AG04450 (cell line): ENCODE data around the gene STX16. TPM values are rescaled to one million over a fixed set of nuclear protein-coding genes. Genes with fewer than 3 reads are reported as not detected.

ENCODE experiments used
- CTCF ChIA-PET: fragments of 300-600, 350-600 bp; formaldehyde crosslinking; extraction: SDS; loops from one replicate; lab custom pipeline; 2022; ENCODE audit warnings: antibody characterized with exemption, inconsistent platforms; lab: Charles Lee
- POLR2A ChIA-PET: fragments of 350-600 bp; formaldehyde crosslinking; extraction: SDS; loops from one replicate; lab custom pipeline; 2021; ENCODE audit warnings: antibody characterized with exemption, inconsistent platforms; lab: Yijun Ruan, JAX
- DNase-seq: peaks from one replicate; pipeline ENCODE4 v3.0.0-alpha.2; 2011; ENCODE audit warnings: low read depth, low spot score
- H3K27ac ChIP-seq: one replicate; pipeline ENCODE4 v1.5.1; 2012; ENCODE audit warnings: low read depth, low read length, control low read depth
- H3K27me3 ChIP-seq: one replicate; pipeline ENCODE4 v1.6.0; 2012; ENCODE audit warnings: low read length; ENCODE audit not compliant: control insufficient read depth, insufficient read depth
- H3K4me3 ChIP-seq: 2 replicates; pipeline ENCODE4 v1.5.1; 2011; ENCODE audit warnings: mild to moderate bottlenecking, low read depth, low read length, control low read depth
- H3K9me3 ChIP-seq: 2 replicates; pipeline ENCODE4 v1.5.1; 2012; ENCODE audit warnings: low read length; ENCODE audit not compliant: control insufficient read depth, insufficient read depth
- polyA plus RNA-seq: library from polyadenylated mRNA; depleted of rRNA; stranded (reverse); fragments of >200 nt; gene quantifications from 2 replicates; pipeline ENCODE4 v1.2.3, GENCODE V29; 2011
- TF ChIP-seq, protein P1 (sequence below): IDR thresholded peaks from 2 replicates; pipeline ENCODE4 v1.5.1; 2011; ENCODE audit warnings: low read depth, low read length, control low read depth, inconsistent platforms

The STX16 gene
- polyA plus RNA-seq, 1 experiment = 51.9 TPM

GRCh38 chr20:58605292-58606065 is 45.6 kb upstream of the STX16 start:
- CTCF ChIA-PET = no interaction called here

GRCh38 chr20:58606184-58606583 is 44.9 kb upstream of the STX16 start:
- DNase-seq = no peak
- ChIA-PET POLR2A (interaction anchor here (1.4 kb wide), 1 partner anchor 12 kb away, joined by 3 read pairs; no protein-coding TSS in a partner anchor), CTCF (no interaction called here)
- Histone ChIP-seq H3K9me3 (no peaks in the 10 kb centered on the region; the same call in 1 of the 2 replicates), H3K27me3 (no peaks in the 10 kb centered on the region), H3K27ac (no peak overlapping the region), H3K4me3 (no peak overlapping the region)
- TF ChIP-seq, protein P1, sequence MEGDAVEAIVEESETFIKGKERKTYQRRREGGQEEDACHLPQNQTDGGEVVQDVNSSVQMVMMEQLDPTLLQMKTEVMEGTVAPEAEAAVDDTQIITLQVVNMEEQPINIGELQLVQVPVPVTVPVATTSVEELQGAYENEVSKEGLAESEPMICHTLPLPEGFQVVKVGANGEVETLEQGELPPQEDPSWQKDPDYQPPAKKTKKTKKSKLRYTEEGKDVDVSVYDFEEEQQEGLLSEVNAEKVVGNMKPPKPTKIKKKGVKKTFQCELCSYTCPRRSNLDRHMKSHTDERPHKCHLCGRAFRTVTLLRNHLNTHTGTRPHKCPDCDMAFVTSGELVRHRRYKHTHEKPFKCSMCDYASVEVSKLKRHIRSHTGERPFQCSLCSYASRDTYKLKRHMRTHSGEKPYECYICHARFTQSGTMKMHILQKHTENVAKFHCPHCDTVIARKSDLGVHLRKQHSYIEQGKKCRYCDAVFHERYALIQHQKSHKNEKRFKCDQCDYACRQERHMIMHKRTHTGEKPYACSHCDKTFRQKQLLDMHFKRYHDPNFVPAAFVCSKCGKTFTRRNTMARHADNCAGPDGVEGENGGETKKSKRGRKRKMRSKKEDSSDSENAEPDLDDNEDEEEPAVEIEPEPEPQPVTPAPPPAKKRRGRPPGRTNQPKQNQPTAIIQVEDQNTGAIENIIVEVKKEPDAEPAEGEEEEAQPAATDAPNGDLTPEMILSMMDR = no peak

More at GRCh38 chr20:58605292-58606065, 45.6 kb upstream of the STX16 start:
- POLR2A ChIA-PET = interaction anchor here (1.4 kb wide), 1 partner anchor 13 kb away, joined by 3 read pairs; no protein-coding TSS in a partner anchor
- TF ChIP-seq, protein P1 = no peak
- Histone ChIP-seq H3K27me3 (no peaks in the 10 kb centered on the region), H3K27ac (no peak overlapping the region), H3K9me3 (no peaks in the 10 kb centered on the region; the same call in 1 of the 2 replicates), H3K4me3 (no peak overlapping the region)
- DNase-seq = no peak

DNA sequence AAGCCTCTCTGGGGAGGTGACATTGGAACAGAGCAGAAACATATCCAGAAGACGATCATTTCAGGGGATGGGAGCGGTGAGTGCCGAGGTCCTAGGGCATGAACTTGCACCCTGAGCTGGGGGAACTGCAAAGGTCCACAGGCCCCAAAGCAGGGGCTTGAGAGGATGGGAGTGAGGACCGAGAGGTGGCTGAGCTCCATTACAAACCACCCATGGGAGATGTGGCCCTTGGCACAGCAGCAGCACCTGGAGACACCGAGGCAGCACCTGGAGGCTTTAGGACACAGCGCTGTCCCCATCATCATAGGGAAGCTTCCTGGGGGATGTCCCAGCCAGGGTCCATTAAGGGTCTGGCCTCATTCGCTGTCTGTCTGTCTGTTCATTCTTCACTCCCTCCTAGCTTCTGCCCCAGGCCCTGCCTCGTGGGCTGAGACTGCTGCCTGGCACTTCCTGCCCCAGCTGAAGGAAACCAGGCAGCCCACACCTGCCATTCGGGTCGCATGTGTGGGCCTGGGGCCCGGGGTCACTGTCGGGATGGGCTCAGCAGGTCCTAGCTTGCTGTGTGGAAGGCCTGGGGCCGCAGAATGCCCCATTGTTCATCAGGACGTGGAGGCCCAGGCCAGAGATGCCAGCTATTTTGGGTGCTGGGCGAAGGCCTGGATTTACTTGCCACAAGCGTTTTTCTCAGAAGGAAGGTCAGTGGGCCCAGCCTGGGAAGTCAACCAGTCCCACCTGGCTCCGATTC is 42.8 kb upstream of the STX16 start:
- no peak overlapping the region for H3K27ac ChIP-seq
- no peak for DNase-seq
- TF ChIP-seq, protein P1 = no peak
- H3K9me3 ChIP-seq = no peaks in the 10 kb centered on the region; the same call in 1 of the 2 replicates
- no peaks in the 10 kb centered on the region for H3K27me3 ChIP-seq
- CTCF ChIA-PET = no interaction called here
- no peak overlapping the region for H3K4me3 ChIP-seq
- POLR2A ChIA-PET = no interaction called here

DNA sequence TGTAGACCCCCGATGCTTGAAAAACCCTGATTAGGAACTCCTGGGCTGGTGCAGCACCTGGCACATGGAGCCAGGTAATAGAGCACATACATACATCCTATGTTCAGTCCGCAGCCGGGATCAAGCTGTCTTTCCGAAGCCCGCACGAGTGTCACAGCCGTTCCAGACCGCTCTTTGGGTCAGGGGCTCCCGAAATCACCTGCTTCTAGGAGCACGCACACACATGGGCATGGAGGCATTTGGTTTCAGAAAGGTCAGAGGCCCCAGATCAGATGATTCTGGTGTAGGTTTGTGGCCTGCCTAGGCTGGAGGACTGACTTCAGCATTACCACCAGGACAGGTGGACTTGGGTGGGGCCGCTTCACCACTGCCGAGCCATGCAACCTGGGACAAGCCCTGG is 42.1 kb upstream of the STX16 start:
- Histone ChIP-seq H3K9me3 (no peaks in the 10 kb centered on the region; the same call in 1 of the 2 replicates), H3K4me3 (no peak overlapping the region), H3K27me3 (no peaks in the 10 kb centered on the region), H3K27ac (no peak overlapping the region)
- TF ChIP-seq, protein P1 = no peak
- ChIA-PET CTCF (no interaction called here), POLR2A (no interaction called here)
- no peak for DNase-seq
